Right lobe of liver (tissue), 4 donors: ENCODE results near the gene SLC33A1.
"Not testable (repeated sequence)": the region's sequence is repeated elsewhere in the genome, so short reads cannot be mapped to it uniquely, and the experiment has no call there.

Experiments used
- POLR2A ChIP-seq: fragments of 450-650 bp; IDR thresholded peaks from one replicate; pipeline ENCODE4 v1.6.1; 2017; ENCODE audit warnings: antibody characterized with exemption, mild to moderate bottlenecking
- TF ChIP-seq, protein P1 (sequence below), 4 donors: fragments of 200-600 bp in 3 of 4; fragments of 450-650 bp in 1 of 4; IDR thresholded peaks; one replicate each; pipeline versions ENCODE4 v1.5.1 to v1.8.0; 2016 to 2022; ENCODE audit warnings: antibody characterized with exemption in 4 of 4, mild to moderate bottlenecking in 2 of 4
- donor health status: DM: no; HTN: no; CAD: no.
- donor health status: DM: no; HTN: no; CAD: no.
- donor health status: DM: no; HTN: yes; CAD: no.

DNA sequence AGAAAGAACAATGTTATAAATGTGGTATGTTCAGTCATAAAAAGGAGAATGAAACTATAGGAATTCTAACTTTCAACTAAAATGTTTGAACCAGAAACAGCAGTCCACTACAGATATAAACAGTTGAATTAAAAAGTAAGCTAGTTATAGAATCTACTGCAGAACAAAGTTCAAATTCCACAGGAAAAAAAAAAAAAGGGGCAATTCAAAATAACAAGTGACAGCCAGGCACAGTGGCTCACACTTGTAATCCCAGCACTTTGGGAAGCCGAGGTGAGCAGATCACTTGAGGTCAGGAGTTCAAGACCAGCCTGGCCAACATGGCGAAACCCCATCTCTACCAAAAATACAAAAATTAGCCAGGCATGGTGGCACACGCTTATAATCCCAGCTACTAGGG, 4.8 kb downstream of the SLC33A1 start:
- TF ChIP-seq, protein P1, sequence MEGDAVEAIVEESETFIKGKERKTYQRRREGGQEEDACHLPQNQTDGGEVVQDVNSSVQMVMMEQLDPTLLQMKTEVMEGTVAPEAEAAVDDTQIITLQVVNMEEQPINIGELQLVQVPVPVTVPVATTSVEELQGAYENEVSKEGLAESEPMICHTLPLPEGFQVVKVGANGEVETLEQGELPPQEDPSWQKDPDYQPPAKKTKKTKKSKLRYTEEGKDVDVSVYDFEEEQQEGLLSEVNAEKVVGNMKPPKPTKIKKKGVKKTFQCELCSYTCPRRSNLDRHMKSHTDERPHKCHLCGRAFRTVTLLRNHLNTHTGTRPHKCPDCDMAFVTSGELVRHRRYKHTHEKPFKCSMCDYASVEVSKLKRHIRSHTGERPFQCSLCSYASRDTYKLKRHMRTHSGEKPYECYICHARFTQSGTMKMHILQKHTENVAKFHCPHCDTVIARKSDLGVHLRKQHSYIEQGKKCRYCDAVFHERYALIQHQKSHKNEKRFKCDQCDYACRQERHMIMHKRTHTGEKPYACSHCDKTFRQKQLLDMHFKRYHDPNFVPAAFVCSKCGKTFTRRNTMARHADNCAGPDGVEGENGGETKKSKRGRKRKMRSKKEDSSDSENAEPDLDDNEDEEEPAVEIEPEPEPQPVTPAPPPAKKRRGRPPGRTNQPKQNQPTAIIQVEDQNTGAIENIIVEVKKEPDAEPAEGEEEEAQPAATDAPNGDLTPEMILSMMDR (IDR thresholded peaks at IDR 0.05): not testable (repeated sequence)
- not testable (repeated sequence) for TF ChIP-seq POLR2A
